Measurements from ENCODE around the gene EYA3.

The EYA3 gene

DNA sequence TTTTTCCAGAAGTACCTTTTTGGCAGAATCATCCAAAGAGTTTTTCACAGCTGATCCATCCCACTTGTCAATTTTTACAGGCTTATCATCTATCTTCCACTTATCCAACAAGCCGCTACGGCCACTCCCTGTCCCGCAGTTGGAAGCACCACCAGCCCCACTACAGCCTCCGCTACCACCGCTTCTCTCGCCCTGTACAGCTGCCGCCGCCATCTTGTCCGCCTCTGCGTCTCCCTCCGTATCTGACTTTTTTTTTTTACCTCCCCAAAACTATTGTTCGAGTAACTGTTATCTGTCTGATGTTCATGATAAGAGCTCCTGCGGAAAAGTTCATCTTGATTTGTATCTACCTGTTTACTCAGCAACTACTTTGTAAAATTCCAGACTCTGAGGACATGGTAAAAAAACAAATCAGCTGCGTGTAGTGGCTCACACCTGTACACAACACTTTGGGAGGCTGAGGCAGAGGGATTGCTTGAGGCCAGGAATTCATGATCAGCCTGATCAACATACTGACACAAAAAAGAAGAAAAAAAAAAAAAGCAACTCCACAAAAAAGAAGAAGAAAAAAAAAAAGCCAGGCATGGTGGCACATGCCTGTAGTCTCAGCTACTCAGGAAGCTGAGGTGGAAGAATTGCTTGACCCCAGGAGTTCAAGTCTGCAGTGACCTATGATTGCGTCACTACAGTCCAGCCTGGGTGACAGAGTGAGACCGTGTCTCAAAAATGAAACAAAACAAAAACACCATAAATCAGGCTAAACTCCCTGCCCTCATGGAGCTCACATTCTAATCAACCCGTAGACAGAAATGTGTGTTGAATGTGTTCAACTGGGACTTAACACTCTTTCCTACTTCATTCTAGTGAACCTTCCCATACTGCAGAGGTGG, 8.0 kb upstream of the EYA3 start:
- Histone ChIP-seq H3K4me2 (ENCODE audit: low read length) (no peak overlapping the region), H2BK120ac (ENCODE audit: insufficient read depth, low read length, poor library complexity) (no peak overlapping the region), H2AFZ (ENCODE audit: insufficient read depth, low read length, poor library complexity) (no peak overlapping the region), H3K23ac (ENCODE audit: low read length) (no peak overlapping the region), H3K4me1 (ENCODE audit: control insufficient read depth in 1 of 2, insufficient read depth in 2 of 2, low read length in 2 of 2) (no peaks in the 10 kb centered on the region), H3K4ac (ENCODE audit: low read depth, low read length) (no peak overlapping the region), H3K9me3 (ENCODE audit: insufficient read depth, low read depth, low read length) (no peaks in the 10 kb centered on the region), H4K8ac (ENCODE audit: low read depth, low read length) (no peak overlapping the region), H3K4me3 (ENCODE audit: low read depth, low read length) (no peak overlapping the region), H3K27me3 (ENCODE audit: insufficient read depth, low read length) (no peaks in the 10 kb centered on the region), H2BK5ac (ENCODE audit: low read depth, low read length, poor library complexity) (no peak overlapping the region), H3K14ac (ENCODE audit: low read length) (no peak overlapping the region), H4K91ac (ENCODE audit: low read depth, low read length) (no peak overlapping the region), H3K79me2 (ENCODE audit: control insufficient read depth, insufficient read depth, low read length, poor library complexity) (no peaks in the 10 kb centered on the region), H3K9ac (ENCODE audit: low read length) (no peak overlapping the region), H4K12ac (ENCODE audit: low read depth, low read length) (no peak overlapping the region), H3K79me1 (ENCODE audit: low read length) (no peaks in the 10 kb centered on the region), H3K27ac (ENCODE audit: low read depth, low read length) (no peak overlapping the region), H3K18ac (ENCODE audit: low read length) (no peak overlapping the region), H2AK5ac (ENCODE audit: low read length) (no peak overlapping the region), H2BK12ac (ENCODE audit: low read length) (no peak overlapping the region), H3K36me3 (ENCODE audit: control insufficient read depth in 1 of 2, insufficient read depth in 2 of 2, low read length in 2 of 2) (no peaks in the 10 kb centered on the region)
- WGBS (ENCODE audit: extremely low coverage, insufficient coverage, insufficient read length): no CpG with 5 or more reads among the region's 17 CpGs
- DNase-seq: peak; percentile 56 to 91

DNA sequence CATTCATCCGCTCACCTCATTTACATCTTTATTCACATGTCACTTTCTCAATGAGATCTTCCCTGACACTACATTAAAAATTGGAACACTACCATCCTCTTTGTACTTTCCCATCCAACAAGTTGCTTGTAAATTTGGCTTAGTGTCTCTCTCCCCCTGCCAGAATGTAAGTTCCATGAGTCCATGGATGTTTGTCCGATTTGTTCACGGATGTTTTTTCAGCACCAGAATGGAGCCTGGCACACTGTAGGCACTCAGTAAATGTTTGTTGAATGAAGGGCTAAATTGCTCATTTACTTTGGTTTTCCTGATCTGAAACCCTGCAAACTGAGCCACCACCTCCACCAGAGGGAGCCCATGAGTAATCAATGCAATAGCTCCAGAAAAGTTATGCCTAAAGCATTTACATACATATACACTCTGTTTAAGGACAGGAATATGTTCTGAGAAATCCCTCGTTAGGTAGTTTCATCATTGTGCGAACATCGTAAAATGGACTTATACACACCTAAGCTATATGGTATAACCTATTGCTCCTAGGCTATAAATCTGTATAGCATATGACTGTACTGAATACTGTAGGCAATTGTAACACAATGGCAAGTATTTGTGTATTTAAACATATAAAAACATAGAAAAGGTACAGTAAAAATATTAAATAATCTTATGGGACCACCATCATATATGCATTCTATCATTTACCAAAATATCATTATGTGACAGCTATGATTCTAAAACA, 2.8 kb upstream of the EYA3 start:
- Histone ChIP-seq H4K12ac (ENCODE audit: low read depth, low read length) (no peak overlapping the region), H3K23ac (ENCODE audit: low read length) (no peak overlapping the region), H3K36me3 (ENCODE audit: control insufficient read depth in 1 of 2, insufficient read depth in 2 of 2, low read length in 2 of 2) (no peaks in the 10 kb centered on the region), H3K4me1 (ENCODE audit: control insufficient read depth in 1 of 2, insufficient read depth in 2 of 2, low read length in 2 of 2) (peaks cover 0 to 3% of the 10 kb centered on the region in 2 experiments), H2BK120ac (ENCODE audit: insufficient read depth, low read length, poor library complexity) (no peak overlapping the region), H3K27ac (ENCODE audit: low read depth, low read length) (no peak overlapping the region), H3K4ac (ENCODE audit: low read depth, low read length) (no peak overlapping the region), H3K9me3 (ENCODE audit: insufficient read depth, low read depth, low read length) (no peaks in the 10 kb centered on the region), H3K4me2 (ENCODE audit: low read length) (no peak overlapping the region), H4K8ac (ENCODE audit: low read depth, low read length) (no peak overlapping the region), H2BK12ac (ENCODE audit: low read length) (no peak overlapping the region), H2AFZ (ENCODE audit: insufficient read depth, low read length, poor library complexity) (no peak overlapping the region), H3K79me1 (ENCODE audit: low read length) (peaks cover 4% of the 10 kb centered on the region), H4K91ac (ENCODE audit: low read depth, low read length) (no peak overlapping the region), H3K27me3 (ENCODE audit: insufficient read depth, low read length) (no peaks in the 10 kb centered on the region), H2AK5ac (ENCODE audit: low read length) (no peak overlapping the region), H3K18ac (ENCODE audit: low read length) (no peak overlapping the region), H3K9ac (ENCODE audit: low read length) (no peak overlapping the region), H3K4me3 (ENCODE audit: low read depth, low read length) (no peak overlapping the region), H2BK5ac (ENCODE audit: low read depth, low read length, poor library complexity) (no peak overlapping the region), H3K79me2 (ENCODE audit: control insufficient read depth, insufficient read depth, low read length, poor library complexity) (peaks cover 7% of the 10 kb centered on the region), H3K14ac (ENCODE audit: low read length) (no peak overlapping the region)
- WGBS (ENCODE audit: extremely low coverage, insufficient coverage, insufficient read length): 100% methylated on average over 1 of the region's 6 CpGs
- DNase-seq: peak; percentile 76 to 93

DNA sequence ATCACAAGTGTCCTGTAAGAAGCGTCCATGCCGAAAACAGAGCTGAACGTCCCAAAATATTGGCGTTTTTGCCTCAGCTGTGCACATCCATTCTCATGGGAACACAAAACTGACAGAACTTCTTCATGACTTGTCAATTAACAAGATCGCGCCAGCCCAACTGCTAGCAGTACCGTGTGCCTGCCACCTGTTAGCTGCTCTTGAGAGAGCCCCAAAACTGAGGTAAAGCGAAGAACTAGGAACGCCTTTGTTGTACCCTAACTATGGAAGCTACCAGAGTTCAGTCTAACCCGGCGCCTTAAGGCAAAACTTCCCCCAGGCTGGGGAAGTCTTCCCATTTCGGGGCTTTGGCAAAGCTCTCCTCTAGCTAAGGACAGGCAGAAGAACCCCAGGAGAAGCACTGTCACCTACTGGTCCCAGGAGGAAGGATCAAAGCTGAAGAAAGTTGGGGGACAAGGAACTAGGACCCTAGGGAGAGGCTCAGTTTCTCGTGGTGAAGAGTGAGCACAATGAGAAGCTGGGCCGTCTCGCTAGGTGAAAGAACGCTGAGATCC, 719 bp downstream of the EYA3 start:
- Histone ChIP-seq H4K12ac (ENCODE audit: low read depth, low read length) (peak overlapping the region; percentile 3), H2BK5ac (ENCODE audit: low read depth, low read length, poor library complexity) (no peak overlapping the region), H2BK12ac (ENCODE audit: low read length) (no peak overlapping the region)

DNA sequence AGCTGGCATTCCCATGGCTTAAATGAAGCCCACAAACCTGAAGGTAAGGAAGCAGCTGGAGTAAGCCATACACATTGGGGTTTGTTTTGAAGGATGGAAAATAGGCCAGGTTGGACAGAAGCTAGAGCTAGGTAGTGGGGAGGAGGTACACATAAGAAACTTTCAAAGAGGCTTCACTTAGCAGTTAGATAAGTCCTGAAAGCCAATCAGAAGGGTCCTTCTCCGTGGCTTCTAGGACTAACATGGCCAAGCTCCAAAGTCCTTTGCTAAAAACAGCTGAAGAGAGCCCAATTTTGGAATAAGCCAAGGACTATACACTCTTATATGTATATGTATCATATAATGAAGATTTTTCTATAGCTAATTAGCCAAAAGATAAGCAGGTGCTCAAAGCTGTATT, 1.8 kb downstream of the EYA3 start:
- H3K4me1 ChIP-seq (ENCODE audit: control insufficient read depth in 1 of 2, insufficient read depth in 2 of 2, low read length in 2 of 2): peaks cover 0 to 3% of the 10 kb centered on the region in 2 experiments
- no peak overlapping the region for H4K91ac ChIP-seq (ENCODE audit: low read depth, low read length)
- no peak overlapping the region for H2BK120ac ChIP-seq (ENCODE audit: insufficient read depth, low read length, poor library complexity)
- H2BK5ac ChIP-seq (ENCODE audit: low read depth, low read length, poor library complexity): no peak overlapping the region
- H4K12ac ChIP-seq (ENCODE audit: low read depth, low read length): no peak overlapping the region
- no peak overlapping the region for H2AK5ac ChIP-seq (ENCODE audit: low read length)
- no peaks in the 10 kb centered on the region for H3K36me3 ChIP-seq (ENCODE audit: control insufficient read depth in 1 of 2, insufficient read depth in 2 of 2, low read length in 2 of 2)
- H3K23ac ChIP-seq (ENCODE audit: low read length): peak overlapping the region; percentile 14
- H3K27me3 ChIP-seq (ENCODE audit: insufficient read depth, low read length): no peaks in the 10 kb centered on the region
- H4K8ac ChIP-seq (ENCODE audit: low read depth, low read length): no peak overlapping the region
- H2BK12ac ChIP-seq (ENCODE audit: low read length): no peak overlapping the region
- no peaks in the 10 kb centered on the region for H3K9me3 ChIP-seq (ENCODE audit: insufficient read depth, low read depth, low read length)
- H3K79me1 ChIP-seq (ENCODE audit: low read length): peaks cover 4% of the 10 kb centered on the region
- H3K4ac ChIP-seq (ENCODE audit: low read depth, low read length): peak overlapping the region; percentile 88
- no peak for DNase-seq
- no CpG with 5 or more reads among the region's 1 CpG for WGBS (ENCODE audit: extremely low coverage, insufficient coverage, insufficient read length)
- H3K14ac ChIP-seq (ENCODE audit: low read length): no peak overlapping the region
- H3K9ac ChIP-seq (ENCODE audit: low read length): no peak overlapping the region
- no peak overlapping the region for H3K4me2 ChIP-seq (ENCODE audit: low read length)
- H3K79me2 ChIP-seq (ENCODE audit: control insufficient read depth, insufficient read depth, low read length, poor library complexity): peaks cover 7% of the 10 kb centered on the region
- no peak overlapping the region for H3K27ac ChIP-seq (ENCODE audit: low read depth, low read length)
- H2AFZ ChIP-seq (ENCODE audit: insufficient read depth, low read length, poor library complexity): no peak overlapping the region
- no peak overlapping the region for H3K4me3 ChIP-seq (ENCODE audit: low read depth, low read length)
- no peak overlapping the region for H3K18ac ChIP-seq (ENCODE audit: low read length)

More for the DNA sequence above, 719 bp downstream of the EYA3 start:
- Histone ChIP-seq H2AFZ (ENCODE audit: insufficient read depth, low read length, poor library complexity) (peak overlapping the region; percentile 13), H4K8ac (ENCODE audit: low read depth, low read length) (no peak overlapping the region), H3K27ac (ENCODE audit: low read depth, low read length) (peak overlapping the region; percentile 75), H3K23ac (ENCODE audit: low read length) (no peak overlapping the region), H3K14ac (ENCODE audit: low read length) (peak overlapping the region; percentile 94), H4K91ac (ENCODE audit: low read depth, low read length) (peak overlapping the region; percentile 76), H3K27me3 (ENCODE audit: insufficient read depth, low read length) (no peaks in the 10 kb centered on the region), H3K9ac (ENCODE audit: low read length) (peak overlapping the region; percentile 86), H3K4me1 (ENCODE audit: control insufficient read depth in 1 of 2, insufficient read depth in 2 of 2, low read length in 2 of 2) (peaks cover 0 to 3% of the 10 kb centered on the region in 2 experiments), H3K18ac (ENCODE audit: low read length) (no peak overlapping the region), H3K4me2 (ENCODE audit: low read length) (peak overlapping the region; percentile 79), H3K36me3 (ENCODE audit: control insufficient read depth in 1 of 2, insufficient read depth in 2 of 2, low read length in 2 of 2) (no peaks in the 10 kb centered on the region), H3K79me2 (ENCODE audit: control insufficient read depth, insufficient read depth, low read length, poor library complexity) (peaks cover 7% of the 10 kb centered on the region), H3K4me3 (ENCODE audit: low read depth, low read length) (peak overlapping the region; percentile 91), H2AK5ac (ENCODE audit: low read length) (no peak overlapping the region), H3K79me1 (ENCODE audit: low read length) (peaks cover 4% of the 10 kb centered on the region), H3K4ac (ENCODE audit: low read depth, low read length) (peak overlapping the region; percentile 0), H2BK120ac (ENCODE audit: insufficient read depth, low read length, poor library complexity) (peak overlapping the region; percentile 8), H3K9me3 (ENCODE audit: insufficient read depth, low read depth, low read length) (no peaks in the 10 kb centered on the region)
- no peak for DNase-seq
- WGBS (ENCODE audit: extremely low coverage, insufficient coverage, insufficient read length): no CpG with 5 or more reads among the region's 16 CpGs

Measured in trophoblast cell (in vitro differentiated cells and primary cell).